HG03103 (cell line): ENCODE data around the gene DES.

Source experiments
- ATAC-seq: cut with Tn5 transposase; IDR thresholded peaks from one replicate; pipeline ENCODE4 v1.9.1; 2021; ENCODE audit warnings: low read depth; ENCODE audit not compliant: unreplicated experiment

DES gene

GRCh38 chr2:219470429-219470828 is 52.3 kb downstream of the DES start:
- ATAC-seq, result no peak

GRCh38 chr2:219471476-219472371 is 53.5 kb downstream of the DES start:
- no peak for ATAC-seq

GRCh38 chr2:219472629-219473187 is 54.5 kb downstream of the DES start:
- ATAC-seq, result no peak

GRCh38 chr2:219473511-219473910 is 55.3 kb downstream of the DES start:
- ATAC-seq, result no peak

GRCh38 chr2:219474285-219475060 is 56.3 kb downstream of the DES start:
- ATAC-seq, result no peak

GRCh38 chr2:219475278-219475677 is 57.1 kb downstream of the DES start:
- ATAC-seq, result no peak

GRCh38 chr2:219475697-219476651 is 57.8 kb downstream of the DES start:
- ATAC-seq, result peak; percentile 62
